Mammary epithelial cell (primary cell): Measurements from ENCODE around the gene FGD5.

Experiments
- CTCF ChIP-seq, 2 donors: IDR thresholded peaks in 1 of 2; conservative IDR thresholded peaks in 1 of 2; 2 replicates each; pipeline ENCODE4 v1.5.1; 2011 to 2012; ENCODE audit warnings: inconsistent platforms in 2 of 2, low read length in 2 of 2, mild to moderate bottlenecking in 2 of 2, control low read depth in 1 of 2, low read depth in 1 of 2; ENCODE audit not compliant: insufficient read depth in 1 of 2; ENCODE audit errors: extremely low read depth in 1 of 2
- EZH2 ChIP-seq: IDR thresholded peaks from 2 replicates; pipeline ENCODE4 v1.6.1; 2012; ENCODE audit warnings: low read length, inconsistent platforms, borderline replicate concordance

- TF ChIP-seq CTCF (conservative IDR thresholded peaks at IDR 0.05 in 1 of 2, IDR thresholded peaks at IDR 0.05 in 1 of 2; ENCODE audit: extremely low read depth in 1 of 2, insufficient read depth in 1 of 2, low read depth in 1 of 2, low read length in 2 of 2) (no peak), EZH2 (no peak)
Measured at GRCh38 chr3:14772533-14773138, 46.1 kb upstream of the FGD5 start.
